GM12892 (cell line): ENCODE results near the gene CRIP3.

Experiments used
- POLR2A ChIP-seq: IDR thresholded peaks from 2 replicates; pipeline ENCODE4 v1.6.1; 2011; ENCODE audit warnings: low read depth, low read length, control low read depth
- POLR2AphosphoS5 ChIP-seq: IDR thresholded peaks from 2 replicates; pipeline ENCODE4 v1.6.1; 2011; ENCODE audit warnings: low read depth, low read length, control low read depth

GRCh38 chr6:43275801-43276576 lies 32.6 kb downstream of the CRIP3 start:
- TF ChIP-seq POLR2AphosphoS5 (no peak), POLR2A (no peak)
